ENCODE results near the gene ARMCX1.
"Not testable (repeated sequence)": the region's sequence is repeated elsewhere in the genome, so short reads cannot be mapped to it uniquely, and the experiment has no call there.

Gene ARMCX1

DNA sequence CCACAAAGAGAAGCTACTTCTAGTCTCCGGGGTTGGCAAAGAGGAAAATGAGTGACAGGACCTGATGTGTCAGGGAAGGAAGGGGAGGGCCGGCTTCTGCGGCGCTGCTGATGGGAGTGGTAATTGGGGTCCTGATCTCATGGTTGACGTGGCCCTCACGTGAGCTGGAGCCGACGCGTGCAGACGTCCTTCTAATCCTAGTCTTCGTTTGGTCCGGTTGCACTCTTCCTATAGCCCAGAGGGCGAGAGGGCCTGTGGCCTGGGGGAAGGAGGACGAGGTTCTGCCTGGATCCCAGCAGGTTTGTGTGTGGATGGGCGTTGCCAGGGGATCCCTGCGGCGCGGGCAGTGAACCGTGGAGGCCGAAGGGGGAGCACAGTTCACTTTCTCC lies at the start of gene ARMCX1:
Gene ARMCX1 (plus strand): TSS at position 186 of the 389 bp plus-strand sequence. CDS start 2,384 bp downstream, outside the sequence.
- peak; percentile 26 to 42 for DNase-seq (ENCODE audit: low read depth in 2 of 2)

DNA sequence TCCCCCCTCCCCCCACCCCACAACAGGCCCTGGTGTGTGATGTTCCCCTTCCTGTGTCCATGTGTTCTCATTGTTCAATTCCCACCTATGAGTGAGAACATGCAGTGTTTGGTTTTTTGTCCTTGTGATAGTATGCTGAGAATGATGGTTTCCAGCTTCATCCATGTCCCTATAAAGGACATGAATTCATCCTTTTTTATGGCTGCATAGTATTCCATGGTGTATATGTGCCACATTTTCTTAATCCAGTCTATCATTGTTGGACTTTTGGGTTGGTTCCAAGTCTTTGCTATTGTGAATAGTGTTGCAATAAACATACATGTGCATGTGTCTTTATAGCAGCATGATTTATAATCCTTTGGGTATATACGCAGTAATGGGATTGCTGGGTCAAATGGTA lies 47.4 kb upstream of the ARMCX1 start:
- not testable (repeated sequence) for DNase-seq (ENCODE audit: low read depth in 2 of 2)

DNA sequence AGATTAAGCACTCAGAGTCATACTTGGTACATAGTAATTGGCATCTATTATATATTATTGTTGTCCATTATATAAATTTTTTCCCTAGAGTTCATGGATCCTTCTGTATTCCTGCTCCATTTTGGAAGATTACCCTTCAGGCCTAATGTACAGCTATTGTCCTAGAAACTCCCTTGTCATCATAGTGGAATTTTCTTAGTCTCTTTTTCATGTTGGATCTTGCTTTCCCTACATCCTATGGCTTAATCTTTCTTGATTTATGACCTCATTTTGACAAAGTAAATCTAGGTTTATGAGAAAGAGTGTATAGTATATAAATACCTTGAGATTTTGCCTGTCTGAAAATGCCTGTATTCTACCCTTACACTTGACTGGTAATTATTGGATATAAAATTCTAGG lies 43.0 kb upstream of the ARMCX1 start:
- no peak for DNase-seq (ENCODE audit: low read depth in 2 of 2)

DNA sequence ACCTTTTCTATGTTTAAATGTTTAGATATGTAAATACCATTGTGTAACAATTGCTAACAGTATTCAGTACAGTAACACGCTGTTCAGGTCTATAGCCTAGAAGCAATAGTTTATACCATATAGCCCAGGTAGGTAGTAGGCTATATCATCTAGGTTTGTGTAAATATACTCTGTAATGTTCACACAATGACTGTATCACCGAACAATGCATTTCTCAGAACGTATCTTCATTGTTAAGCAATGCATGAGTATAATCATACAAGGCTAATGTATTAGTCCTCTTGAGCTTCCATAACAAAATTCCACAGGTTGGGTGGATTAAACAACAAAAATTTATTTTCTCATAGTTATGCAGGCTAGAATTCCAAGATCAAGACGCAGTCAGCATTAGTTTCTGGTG lies 42.4 kb upstream of the ARMCX1 start:
- no peak for DNase-seq (ENCODE audit: low read depth in 2 of 2)

DNA sequence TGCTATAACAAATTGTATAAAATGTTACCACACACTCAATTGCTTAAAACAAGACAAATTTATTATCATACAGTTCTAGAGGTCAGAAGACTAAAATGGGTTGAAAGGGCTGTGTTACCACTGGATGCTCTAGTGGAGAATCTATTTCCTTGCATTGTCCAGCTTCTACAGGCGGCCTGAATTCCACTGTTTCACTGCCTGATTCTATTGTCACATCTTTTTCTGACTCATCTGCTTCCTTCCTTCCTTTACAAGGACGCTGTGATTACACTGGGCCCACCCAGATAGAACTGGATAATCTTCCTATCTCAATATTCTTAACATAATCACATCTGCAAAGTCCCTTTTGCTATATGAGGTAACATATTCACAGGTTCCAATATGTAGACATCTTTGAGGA lies 19.4 kb upstream of the ARMCX1 start:
- no peak for DNase-seq (ENCODE audit: low read depth in 2 of 2)

DNA sequence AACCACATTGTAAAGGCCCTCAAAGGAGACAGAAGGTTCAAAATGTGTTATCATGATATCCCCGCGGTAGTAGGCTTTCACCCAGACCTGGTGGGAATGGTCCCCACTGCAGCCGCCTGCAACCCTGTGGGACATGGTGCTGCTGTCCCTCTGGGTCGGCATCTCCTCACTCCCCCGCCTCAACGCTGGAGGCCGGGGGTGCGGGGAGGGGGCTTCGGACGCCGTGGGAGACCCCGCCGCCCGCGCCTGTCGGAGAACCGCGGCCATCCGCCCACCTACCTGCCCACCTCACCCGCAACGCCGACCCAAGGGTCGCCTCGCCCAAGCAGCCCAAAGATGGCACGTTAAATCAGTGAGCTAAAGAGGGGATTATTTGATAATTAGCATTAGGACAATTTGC lies 11.2 kb upstream of the ARMCX1 start:
- DNase-seq (ENCODE audit: low read depth in 2 of 2): no peak

DNA sequence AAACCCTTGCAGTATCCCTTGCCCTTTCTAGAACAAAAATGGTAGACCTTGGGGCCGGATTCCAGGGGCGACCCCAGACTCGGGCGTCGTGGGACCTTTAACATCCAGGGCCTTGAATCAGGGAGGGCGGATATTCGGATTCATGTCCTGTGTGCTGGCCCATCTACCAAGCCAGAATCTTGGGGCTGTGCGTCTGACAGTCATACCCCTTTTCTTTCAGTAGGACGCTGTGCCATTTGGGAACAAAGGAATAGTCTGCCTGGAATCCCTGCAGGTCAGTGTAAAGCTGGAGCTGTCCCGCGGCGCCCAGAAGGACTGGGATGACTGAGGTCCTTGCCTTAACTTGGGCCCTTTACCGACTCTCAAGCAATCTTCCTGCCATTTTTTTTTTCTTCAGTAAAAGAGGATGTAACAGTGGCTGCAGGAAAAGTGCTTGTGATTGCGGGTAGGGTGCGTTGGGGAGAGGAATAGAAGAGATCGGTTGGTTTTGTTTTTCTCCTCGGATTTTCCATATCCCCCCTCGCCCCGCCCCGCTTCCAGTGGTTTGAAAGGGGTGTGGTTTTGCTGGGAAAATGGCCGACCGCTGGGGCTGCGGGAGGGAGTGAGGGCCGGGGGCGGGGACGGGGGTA lies 518 bp downstream of the ARMCX1 start:
- DNase-seq (ENCODE audit: low read depth in 2 of 2): no peak

DNA sequence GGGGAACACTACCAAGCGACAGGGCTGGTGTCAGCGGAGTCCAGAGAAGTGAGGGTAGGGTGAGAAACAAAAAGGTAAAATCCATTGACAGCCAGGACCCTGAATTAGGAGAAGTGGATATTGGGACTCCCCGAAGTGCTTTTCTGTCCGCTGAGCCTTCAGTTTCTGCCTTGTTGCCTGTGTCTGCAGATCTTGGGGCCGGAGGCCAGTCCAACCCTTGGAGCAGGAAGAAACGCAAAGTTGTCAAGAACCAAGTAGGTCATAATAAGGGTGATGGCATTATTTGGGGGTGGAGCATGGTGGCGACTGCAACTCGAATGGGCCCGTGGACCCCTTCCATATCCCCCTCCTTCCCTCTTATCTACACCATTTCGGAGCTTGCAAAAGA lies 1.0 kb downstream of the ARMCX1 start:
- DNase-seq (ENCODE audit: low read depth in 2 of 2): no peak

DNA sequence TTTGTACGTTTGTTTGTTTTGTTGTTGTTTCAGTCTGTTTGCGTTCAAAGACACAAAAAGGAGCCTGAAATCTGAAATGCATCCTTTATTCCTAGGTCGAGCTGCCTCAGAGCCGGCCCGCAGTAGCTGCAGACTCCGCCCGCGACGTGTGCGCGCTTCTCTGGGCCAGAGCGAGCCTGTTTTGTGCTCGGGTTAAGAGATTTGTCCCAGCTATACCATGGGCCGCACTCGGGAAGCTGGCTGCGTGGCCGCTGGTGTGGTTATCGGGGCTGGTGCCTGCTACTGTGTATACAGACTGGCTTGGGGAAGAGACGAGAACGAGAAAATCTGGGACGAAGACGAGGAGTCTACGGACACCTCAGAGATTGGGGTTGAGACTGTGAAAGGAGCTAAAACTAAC lies 2.4 kb downstream of the ARMCX1 start:
- DNase-seq (ENCODE audit: low read depth in 2 of 2): no peak

DNA sequence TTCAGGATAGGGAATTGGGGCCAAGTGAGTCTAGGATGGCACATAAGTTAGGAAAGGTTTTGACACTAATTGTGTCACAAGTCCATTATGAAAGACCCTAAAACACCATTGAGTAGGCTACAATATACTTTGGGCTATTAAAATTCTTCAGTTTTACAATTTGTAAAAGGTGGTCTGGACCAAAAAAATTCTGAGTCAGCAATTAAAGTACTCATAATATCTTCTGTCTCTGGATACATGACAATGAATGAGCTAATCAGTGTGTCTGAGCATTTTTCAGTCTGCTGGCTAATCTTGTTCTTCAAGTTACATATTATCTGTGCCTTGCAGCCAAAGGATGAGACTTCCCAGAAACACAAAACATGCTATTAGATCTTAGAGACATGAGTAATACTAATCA lies 14.3 kb downstream of the ARMCX1 start:
- no peak for DNase-seq (ENCODE audit: low read depth in 2 of 2)

DNA sequence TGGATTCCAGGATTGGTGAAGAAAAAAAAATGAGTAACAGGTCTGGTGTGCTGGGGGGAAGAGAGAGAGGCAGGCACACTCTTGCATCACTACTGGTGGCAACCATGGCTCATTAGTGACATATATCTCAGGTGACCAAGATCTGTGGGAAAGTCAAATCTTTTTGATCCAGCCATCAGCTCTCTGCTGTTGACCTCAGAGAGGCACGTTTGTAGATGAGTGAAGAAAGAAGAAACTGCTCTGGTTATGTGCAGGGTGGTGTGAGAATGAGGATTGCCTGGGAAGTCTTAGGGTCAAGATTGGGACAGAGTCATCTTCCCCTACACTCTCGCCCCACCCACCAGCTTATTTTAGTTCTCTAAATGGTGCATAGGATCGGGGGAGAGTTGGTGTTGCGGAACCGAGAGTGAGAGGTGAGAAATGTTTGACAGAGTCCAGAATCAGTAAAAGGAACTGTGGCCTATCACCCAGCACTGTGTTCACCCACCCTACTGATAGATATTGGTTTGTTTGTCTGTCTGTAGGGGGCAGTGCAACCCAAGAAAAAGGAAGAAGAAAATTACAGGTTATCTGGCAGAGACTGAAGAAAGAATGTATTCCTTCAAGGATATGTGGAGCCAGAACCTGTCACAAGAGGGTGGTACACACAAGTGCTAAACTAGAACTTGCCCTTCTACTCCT lies 45.5 kb downstream of the ARMCX1 start:
- DNase-seq (ENCODE audit: low read depth in 2 of 2): peak; percentile 62 to 65

DNA sequence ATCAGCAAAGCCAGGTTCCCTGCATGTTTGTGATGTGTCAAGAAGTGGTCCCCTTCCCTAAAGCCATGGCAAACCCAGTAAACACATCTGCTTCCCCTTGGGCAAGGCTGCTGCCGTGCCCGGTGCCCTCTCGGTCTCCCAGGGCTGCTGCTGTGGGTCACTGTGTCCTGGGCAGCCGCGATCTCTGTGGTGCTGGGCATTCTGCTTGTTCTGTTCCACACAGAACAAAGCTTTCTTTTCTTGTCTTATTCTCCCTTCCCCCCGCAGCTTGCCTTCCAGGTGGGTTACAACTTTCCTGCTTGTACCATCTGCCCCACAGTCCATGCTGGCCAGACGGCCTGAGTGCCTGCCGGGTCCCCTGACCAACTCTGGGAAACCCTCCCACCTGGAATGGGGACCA lies 49.2 kb downstream of the ARMCX1 start:
- not testable (repeated sequence) for DNase-seq (ENCODE audit: low read depth in 2 of 2)

DNA sequence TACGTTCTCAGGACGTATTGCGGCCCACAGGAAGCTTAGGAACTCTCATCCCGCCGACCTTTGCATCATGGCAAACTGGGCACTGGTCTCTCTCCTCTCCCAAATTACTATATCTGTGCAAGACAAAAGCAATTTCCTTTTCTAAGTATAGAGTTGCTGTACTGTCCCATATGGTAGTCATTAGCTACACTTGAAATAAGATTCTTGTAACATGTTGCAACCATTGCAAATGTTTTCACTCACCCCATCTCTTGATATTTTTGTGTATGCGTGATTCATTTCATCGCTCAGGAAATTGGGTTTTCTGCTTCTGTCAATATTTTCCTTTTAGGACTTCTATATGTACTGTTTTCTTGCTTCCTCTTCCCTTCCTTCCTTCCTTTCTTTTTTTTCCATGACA lies 51.7 kb downstream of the ARMCX1 start:
- DNase-seq (ENCODE audit: low read depth in 2 of 2): peak; percentile 67

All from fibroblast of skin of left quadriceps (primary cell).